CD4-positive, alpha-beta T cell treated with Interleukin-6 at 100 ng/mL for 8 hours (primary cell): ENCODE measurements around the gene SUN2.

Source experiments
- DNase-seq: peaks from one replicate; pipeline ENCODE4 v3.0.0-alpha.2; 2020; ENCODE audit warnings: mixed read lengths, low spot score

SUN2 gene

GRCh38 chr22:38733724-38734381 lies 21.9 kb downstream of the SUN2 start:
- no peak for DNase-seq

GRCh38 chr22:38733329-38733723 lies 22.5 kb downstream of the SUN2 start:
- DNase-seq: peak; percentile 47

GRCh38 chr22:38732251-38732815 lies 23.5 kb downstream of the SUN2 start:
- no peak for DNase-seq

- no peak for DNase-seq
Measured at GRCh38 chr22:38731703-38732161, 24.1 kb downstream of the SUN2 start.

GRCh38 chr22:38730411-38730871 lies 25.4 kb downstream of the SUN2 start:
- DNase-seq: no peak

GRCh38 chr22:38729946-38730345 lies 25.9 kb downstream of the SUN2 start:
- DNase-seq: no peak

GRCh38 chr22:38728871-38729796 lies 26.7 kb downstream of the SUN2 start:
- no peak for DNase-seq

GRCh38 chr22:38727530-38728451 lies 28.0 kb downstream of the SUN2 start:
- no peak for DNase-seq

- no peak for DNase-seq
Measured at GRCh38 chr22:38727123-38727522, 28.7 kb downstream of the SUN2 start.

- no peak for DNase-seq
Measured at GRCh38 chr22:38725900-38726655, 29.7 kb downstream of the SUN2 start.

GRCh38 chr22:38724926-38725571 lies 30.7 kb downstream of the SUN2 start:
- peak; percentile 43 for DNase-seq

- DNase-seq: no peak
Measured at GRCh38 chr22:38724176-38724575, 31.6 kb downstream of the SUN2 start.

GRCh38 chr22:38721551-38721950 lies 34.2 kb downstream of the SUN2 start:
- no peak for DNase-seq

- no peak for DNase-seq
Measured at GRCh38 chr22:38720350-38720749, 35.4 kb downstream of the SUN2 start.

- no peak for DNase-seq
Measured at GRCh38 chr22:38719196-38719595, 36.6 kb downstream of the SUN2 start.

GRCh38 chr22:38718414-38718813 lies 37.4 kb downstream of the SUN2 start:
- no peak for DNase-seq

GRCh38 chr22:38717244-38717643 lies 38.6 kb downstream of the SUN2 start:
- no peak for DNase-seq

- no peak for DNase-seq
Measured at GRCh38 chr22:38716826-38717225, 39.0 kb downstream of the SUN2 start.

GRCh38 chr22:38716271-38716670 lies 39.5 kb downstream of the SUN2 start:
- no peak for DNase-seq

- no peak for DNase-seq
Measured at GRCh38 chr22:38715852-38716251, 39.9 kb downstream of the SUN2 start.
